HS-27A (cell line): ENCODE measurements around the gene SIPA1L3.

Experiments used
- DNase-seq: peaks from one replicate; pipeline ENCODE4 v3.0.0-alpha.2; 2012; ENCODE audit warnings: low read depth, missing footprints

The SIPA1L3 gene

GRCh38 chr19:37942516-37942902, 35.5 kb downstream of the SIPA1L3 start:
- no peak for DNase-seq

GRCh38 chr19:37943480-37943879, 36.5 kb downstream of the SIPA1L3 start:
- DNase-seq, result no peak

- DNase-seq, result no peak
These were observed 39.1 kb downstream of the SIPA1L3 start for GRCh38 chr19:37946132-37946531.

GRCh38 chr19:37947778-37948177, 40.8 kb downstream of the SIPA1L3 start:
- no peak for DNase-seq

GRCh38 chr19:37948362-37948761, 41.4 kb downstream of the SIPA1L3 start:
- DNase-seq, result no peak

DNA sequence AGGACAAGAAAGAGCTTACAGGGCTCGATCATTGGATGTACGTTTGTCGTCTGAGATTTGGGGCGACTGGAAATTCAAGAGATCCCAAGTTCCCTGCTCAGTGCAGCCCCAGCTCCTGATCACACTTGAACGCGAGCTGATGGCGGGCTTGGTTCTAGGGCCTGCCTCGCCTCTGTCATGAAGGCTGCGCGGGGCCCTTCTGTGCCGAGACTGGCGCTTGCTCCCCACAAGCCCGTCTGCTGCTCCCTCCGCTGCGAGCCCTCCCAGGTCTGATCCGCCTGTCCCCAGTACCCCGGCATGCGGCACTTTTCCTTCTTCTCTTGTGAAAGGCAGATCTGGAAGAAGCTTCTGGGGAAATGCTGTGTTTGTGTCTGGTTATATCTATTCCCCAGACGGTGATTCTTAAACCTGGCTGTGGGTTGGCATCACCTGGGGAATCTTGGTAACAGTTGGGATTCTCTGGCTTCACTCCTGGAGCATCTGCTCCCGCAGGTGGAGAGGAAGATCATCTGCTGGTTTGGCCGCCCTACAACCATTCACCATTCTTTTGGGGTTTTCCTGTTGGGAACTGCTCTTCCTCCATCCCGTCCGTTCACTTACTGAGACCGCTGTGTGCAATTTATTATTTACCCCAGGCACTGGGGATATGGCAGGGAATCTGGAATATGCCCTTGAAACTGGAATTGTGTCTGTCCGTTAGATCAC, 43.6 kb downstream of the SIPA1L3 start:
- DNase-seq, result no peak

- DNase-seq, result no peak
These were observed 44.8 kb downstream of the SIPA1L3 start for GRCh38 chr19:37951816-37952210.

- no peak for DNase-seq
These were observed 46.3 kb downstream of the SIPA1L3 start for GRCh38 chr19:37953171-37953917.

GRCh38 chr19:37953918-37954303, 46.9 kb downstream of the SIPA1L3 start:
- no peak for DNase-seq

GRCh38 chr19:37954421-37954874, 47.4 kb downstream of the SIPA1L3 start:
- no peak for DNase-seq

DNA sequence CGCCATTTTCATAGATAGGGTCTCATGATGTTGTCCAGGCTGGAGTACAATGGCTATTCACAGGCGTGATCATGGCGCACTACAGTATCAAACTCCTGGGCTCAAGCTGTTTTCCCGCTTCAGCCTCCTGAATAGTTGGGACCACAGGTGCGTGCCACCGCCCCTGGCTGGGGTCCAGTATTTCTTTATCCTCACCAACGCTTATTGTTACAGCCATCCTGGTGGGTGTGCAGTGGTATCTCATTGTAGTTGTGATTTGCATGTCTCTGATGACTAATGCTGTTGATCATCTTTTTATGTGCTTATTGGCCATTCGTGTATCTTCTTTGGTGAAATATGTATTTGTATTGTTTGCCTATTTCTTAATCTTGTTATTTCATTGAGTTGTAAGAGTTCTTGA, 49.0 kb downstream of the SIPA1L3 start:
- DNase-seq, result no peak

DNA sequence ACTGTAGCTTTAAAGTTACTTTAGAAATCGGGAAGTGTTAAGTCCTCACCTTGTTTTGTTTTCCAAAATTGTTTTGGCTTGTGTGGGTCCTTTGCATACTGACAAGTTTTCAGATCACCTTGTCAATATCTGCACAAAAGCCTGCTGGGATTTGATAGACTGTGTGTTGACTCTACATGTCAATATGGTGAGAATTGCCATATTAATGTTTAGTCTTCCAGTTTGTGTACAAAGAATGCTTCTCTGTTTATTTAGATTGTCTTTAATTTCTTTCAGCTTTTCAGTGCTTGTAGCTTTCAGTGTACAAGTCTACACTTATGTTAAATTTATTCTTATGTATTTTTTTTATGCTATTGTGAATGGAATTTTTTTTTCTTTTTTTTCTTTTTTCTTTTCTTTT, 50.2 kb downstream of the SIPA1L3 start:
- DNase-seq, result no peak

DNA sequence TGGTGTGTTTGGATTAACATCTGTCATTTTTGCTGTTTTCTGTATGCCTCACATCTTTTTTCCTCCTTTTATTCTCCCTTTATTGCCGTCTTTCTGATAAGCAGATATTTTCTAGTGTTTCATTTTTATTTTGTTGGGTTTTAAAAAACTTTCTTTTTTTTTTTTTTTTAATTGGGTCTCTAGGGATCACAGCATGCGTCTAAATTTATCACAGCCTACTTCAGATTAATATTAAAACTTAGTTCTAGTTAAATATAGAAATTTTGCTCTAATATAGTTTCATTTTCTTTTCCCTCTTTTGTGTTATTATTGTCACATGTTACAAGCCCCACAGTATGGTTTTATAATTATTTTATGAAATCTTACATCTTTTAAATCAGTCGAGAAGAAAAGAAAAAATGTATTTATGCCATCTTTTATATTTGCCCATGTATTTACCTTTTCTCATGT, 52.7 kb downstream of the SIPA1L3 start:
- DNase-seq, result no peak

DNA sequence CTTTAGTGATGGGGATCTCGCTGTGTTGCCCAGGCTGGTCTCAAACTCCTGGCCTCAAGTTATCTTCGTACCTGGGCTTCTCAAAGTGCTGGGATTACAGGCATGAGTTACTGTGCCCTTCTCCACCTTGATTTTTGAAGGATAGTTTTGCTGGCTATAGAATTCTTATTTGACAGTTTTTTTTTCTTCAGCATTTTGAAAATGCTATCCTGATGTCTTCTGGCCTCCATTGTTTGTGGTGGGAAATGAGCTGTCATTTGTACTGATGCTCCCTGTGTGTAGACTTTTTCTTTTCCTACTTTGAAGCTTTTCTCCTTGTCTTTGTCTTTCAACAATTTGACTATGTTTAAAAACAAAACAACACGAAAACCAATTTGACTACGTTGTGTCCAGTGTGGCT, 54.2 kb downstream of the SIPA1L3 start:
- no peak for DNase-seq

DNA sequence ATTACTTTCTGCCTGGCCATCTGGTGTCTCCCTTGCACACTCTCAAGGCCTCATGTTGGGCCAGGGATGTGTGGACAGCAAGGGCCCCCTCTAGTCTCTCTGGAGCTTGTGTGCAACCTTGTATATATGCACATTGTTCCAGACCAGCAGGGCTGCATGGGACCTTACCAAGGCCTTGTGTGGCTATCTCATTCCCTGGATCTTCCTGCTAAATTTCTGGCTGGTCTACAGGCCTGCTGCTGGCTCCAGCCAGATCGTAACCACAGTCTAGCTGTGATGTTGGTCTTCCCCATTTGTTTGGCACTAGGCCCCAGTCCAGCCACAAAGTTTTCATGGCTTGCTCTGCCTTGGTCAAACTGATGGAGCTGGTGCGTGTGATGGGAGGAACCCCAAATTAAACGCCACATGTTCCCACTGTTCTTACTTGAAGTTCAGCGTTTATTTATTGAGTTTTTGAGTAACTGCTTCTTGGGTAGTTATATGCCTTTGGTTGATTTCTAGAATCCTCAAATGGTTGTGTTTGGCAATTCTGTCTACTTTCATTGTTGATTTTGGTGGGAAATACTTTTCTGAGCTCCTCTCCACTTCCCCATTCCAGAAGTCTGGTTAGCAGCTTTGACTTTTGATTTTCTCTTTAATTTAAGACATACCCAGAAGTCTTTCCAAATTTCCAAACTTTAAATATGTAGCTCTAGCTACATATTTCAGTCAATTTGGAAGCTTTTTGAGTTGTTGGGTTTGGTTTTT, 56.4 kb downstream of the SIPA1L3 start:
- DNase-seq, result peak; percentile 54

DNA sequence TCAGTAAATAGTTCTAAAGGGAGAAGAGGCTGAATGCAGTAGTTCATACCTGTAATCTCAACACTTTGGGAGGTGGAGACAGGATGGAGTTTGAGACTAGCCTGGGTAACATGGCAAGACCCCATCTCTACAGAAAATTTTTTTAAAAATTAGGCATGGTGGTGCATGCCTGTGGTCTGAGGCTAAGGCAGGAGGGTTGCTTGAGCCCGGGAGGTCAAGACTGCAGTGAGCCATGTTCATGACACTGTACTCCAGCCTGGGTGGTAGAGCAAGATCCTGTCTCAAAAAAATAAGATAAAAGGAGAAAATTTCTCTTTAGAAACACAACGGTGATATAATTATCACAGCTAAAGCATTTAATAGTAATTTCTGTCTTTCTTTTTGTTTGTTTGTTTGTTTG, 57.1 kb downstream of the SIPA1L3 start:
- DNase-seq, result peak; percentile 51

DNA sequence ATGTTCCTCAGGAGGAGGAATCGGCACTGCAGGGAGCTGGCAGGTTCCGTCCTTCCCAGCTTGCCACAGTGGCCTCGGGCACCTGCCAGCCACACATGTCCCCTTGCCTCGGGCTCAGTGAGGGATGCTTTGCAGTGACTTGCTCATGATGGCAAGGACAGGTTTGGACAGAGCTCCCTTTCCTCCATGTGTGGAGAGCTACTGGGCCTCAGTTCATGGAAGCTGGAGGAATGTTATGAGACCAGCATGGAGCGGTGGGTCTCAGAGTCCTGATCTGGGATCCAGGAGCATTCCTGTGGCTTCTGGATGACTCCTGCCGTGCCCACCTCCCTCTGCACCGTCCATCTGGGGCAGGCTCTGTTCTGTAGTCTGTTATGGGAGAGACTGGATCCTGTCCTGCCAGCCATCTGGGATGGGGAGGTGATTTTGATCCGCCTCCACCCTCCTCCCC, 59.2 kb downstream of the SIPA1L3 start:
- DNase-seq, result peak; percentile 69

- DNase-seq, result peak; percentile 92
These were observed 59.7 kb downstream of the SIPA1L3 start for GRCh38 chr19:37966662-37967231.

- no peak for DNase-seq
These were observed 62.7 kb downstream of the SIPA1L3 start for GRCh38 chr19:37969695-37970094.

DNA sequence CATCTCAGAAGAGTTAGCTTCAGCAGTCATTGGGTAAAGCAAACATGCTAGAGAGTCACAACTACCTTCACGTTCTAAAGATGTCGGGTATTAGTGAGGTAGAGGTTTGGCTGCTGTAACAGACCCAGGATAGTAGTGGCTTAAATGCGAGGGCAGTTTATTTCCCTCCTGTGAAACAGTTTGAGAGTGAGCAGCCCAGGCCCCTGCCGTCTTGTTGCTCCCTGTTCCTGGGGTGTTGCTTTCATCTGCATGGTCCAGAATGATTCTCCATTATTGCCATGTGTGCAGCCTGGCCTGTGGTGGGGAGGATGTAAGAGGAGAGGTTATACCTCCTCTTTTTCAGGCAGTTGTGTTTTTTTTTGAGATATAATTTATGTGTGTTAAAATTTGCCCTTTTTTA, 63.7 kb downstream of the SIPA1L3 start:
- no peak for DNase-seq

DNA sequence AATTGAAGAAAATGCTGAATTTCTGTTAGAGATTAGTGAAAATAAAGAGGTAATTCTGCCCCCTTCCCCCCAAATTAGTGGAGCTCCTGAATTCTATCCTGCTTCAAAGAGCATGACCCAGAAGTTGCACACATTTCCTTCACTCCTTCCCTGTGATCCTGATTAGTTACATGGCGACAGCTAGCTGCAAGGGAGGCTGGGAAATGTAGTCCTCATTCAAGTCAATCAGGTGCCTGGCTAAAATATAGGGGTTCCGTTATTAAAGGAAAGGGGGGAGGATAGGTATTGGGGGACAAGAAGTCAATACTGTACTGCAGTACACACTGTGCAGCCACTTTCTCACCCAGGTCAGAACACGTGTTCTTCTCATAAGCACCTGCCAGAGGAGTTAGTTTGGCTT, 65.8 kb downstream of the SIPA1L3 start:
- no peak for DNase-seq

DNA sequence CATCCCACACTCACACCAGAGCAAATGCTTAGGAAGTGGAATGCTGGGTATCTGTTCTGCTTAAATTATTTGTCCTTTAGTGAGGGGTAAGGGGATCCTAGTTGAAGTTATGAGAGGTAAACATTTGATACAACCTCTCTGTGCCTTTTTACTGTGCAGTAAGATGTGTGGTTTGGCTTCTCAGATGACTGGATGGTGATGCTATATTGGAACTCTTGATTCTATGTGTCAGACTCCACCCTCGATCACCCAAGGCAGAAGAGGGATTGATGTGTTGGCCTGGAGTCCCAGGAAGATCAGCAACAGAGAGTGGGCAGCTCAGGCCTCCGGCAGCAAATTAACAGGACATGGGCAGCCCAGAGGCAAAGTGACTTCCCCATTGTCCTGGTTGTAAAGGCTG, 66.7 kb downstream of the SIPA1L3 start:
- no peak for DNase-seq
